GM23338 (cell line): ENCODE data around the gene ERC1. TPM values are rescaled to one million over a fixed set of nuclear protein-coding genes. Genes with fewer than 3 reads are reported as not detected.

Experiments used
- ATAC-seq: fragments of 200-7000 bp; cut with Tn5 transposase; 3 replicates; pipeline ENCODE4 v1.9.1; 2020
- DNase-seq: peaks from one replicate; pipeline ENCODE4 v3.0.0-alpha.2; 2015; ENCODE audit warnings: low spot score
- H2AFZ ChIP-seq: fragments of 200-600 bp; sonication (generic); 2 replicates; pipeline ENCODE4 v1.8.0; 2016; ENCODE audit warnings: antibody characterized with exemption, mild to moderate bottlenecking, moderate library complexity
- H3F3A ChIP-seq: fragments of 200-600 bp; sonication (generic); replicated peaks from 2 replicates; pipeline ENCODE4 v1.8.0; 2017; ENCODE audit warnings: antibody characterized with exemption, mixed run types, low read depth
- H3K27ac ChIP-seq: fragments of 200-600 bp; sonication (generic); 2 replicates; pipeline ENCODE4 v1.6.1; 2016; ENCODE audit warnings: low read depth
- H3K27me3 ChIP-seq: fragments of 200-600 bp; sonication (generic); 2 replicates; pipeline ENCODE4 v1.8.0; 2016; ENCODE audit warnings: mild to moderate bottlenecking, mixed run types, moderate library complexity; ENCODE audit not compliant: insufficient read depth
- H3K36me3 ChIP-seq: fragments of 200-600 bp; sonication (generic); 2 replicates; pipeline ENCODE4 v1.8.0; 2016; ENCODE audit warnings: mild to moderate bottlenecking; ENCODE audit not compliant: insufficient read depth
- H3K4me1 ChIP-seq: fragments of 200-600 bp; sonication (generic); 2 replicates; pipeline ENCODE4 v1.8.0; 2016; ENCODE audit warnings: mild to moderate bottlenecking, moderate library complexity; ENCODE audit not compliant: insufficient read depth
- H3K4me2 ChIP-seq: fragments of 200-600 bp; sonication (generic); 2 replicates; pipeline ENCODE4 v1.7.1; 2017; ENCODE audit warnings: mixed run types
- H3K4me3 ChIP-seq: fragments of 200-600 bp; sonication (generic); 2 replicates; pipeline ENCODE4 v1.6.1; 2016; ENCODE audit warnings: mixed run types
- H3K79me2 ChIP-seq: fragments of 200-600 bp; sonication (generic); replicated peaks from 2 replicates; pipeline ENCODE4 v1.8.0; 2017; ENCODE audit warnings: mild to moderate bottlenecking; ENCODE audit not compliant: insufficient read depth
- H3K9me2 ChIP-seq: fragments of 200-600 bp; sonication (generic); 2 replicates; pipeline ENCODE4 v1.8.0; 2017; ENCODE audit not compliant: insufficient read depth
- H4K20me1 ChIP-seq: fragments of 200-600 bp; sonication (generic); replicated peaks from 2 replicates; pipeline ENCODE4 v1.8.0; 2017; ENCODE audit warnings: mild to moderate bottlenecking; ENCODE audit not compliant: insufficient read depth
- H3K27ac Mint-ChIP-seq: 2 replicates; pipeline ENCODE4 v1.8.0; 2020; ENCODE audit warnings: inconsistent platforms, mild to moderate bottlenecking, moderate library complexity, mixed read lengths
- H3K27me3 Mint-ChIP-seq: 3 replicates; pipeline ENCODE4 v1.8.0; 2022; ENCODE audit warnings: low read depth, mild to moderate bottlenecking, moderate library complexity, mixed read lengths, inconsistent platforms; ENCODE audit not compliant: insufficient read depth, poor library complexity
- H3K36me3 Mint-ChIP-seq: 3 replicates; pipeline ENCODE4 v1.8.0; 2021; ENCODE audit warnings: low read depth, mild to moderate bottlenecking, inconsistent platforms, moderate library complexity, mixed read lengths
- H3K4me1 Mint-ChIP-seq: 3 replicates; pipeline ENCODE4 v1.8.0; 2020; ENCODE audit warnings: mild to moderate bottlenecking, inconsistent platforms, mixed read lengths
- H3K4me3 Mint-ChIP-seq: 3 replicates; pipeline ENCODE4 v1.8.0; 2021; ENCODE audit warnings: moderate library complexity, mild to moderate bottlenecking, inconsistent platforms, mixed read lengths
- H3K9me3 Mint-ChIP-seq: 3 replicates; pipeline ENCODE4 v1.8.0; 2020; ENCODE audit warnings: moderate library complexity, mild to moderate bottlenecking, inconsistent platforms, mixed read lengths
- EZH2 ChIP-seq: fragments of 200-600 bp; sonication (generic); IDR thresholded peaks from one replicate; pipeline ENCODE4 v1.8.0; 2017; ENCODE audit warnings: antibody characterized with exemption, mild to moderate bottlenecking, low read depth; ENCODE audit not compliant: unreplicated experiment
- EZH2phosphoT487 ChIP-seq: fragments of 200-600 bp; sonication (generic); IDR thresholded peaks from one replicate; pipeline ENCODE4 v1.8.1; 2018; ENCODE audit warnings: antibody characterized with exemption; ENCODE audit not compliant: unreplicated experiment
- STAT1 ChIP-seq: IDR thresholded peaks from one replicate; pipeline ENCODE4 v1.6.1; 2016; ENCODE audit warnings: antibody characterized with exemption; ENCODE audit not compliant: unreplicated experiment
- ZNF114 ChIP-seq: fragments of 250-450 bp; sonication (Bioruptor Pico); IDR thresholded peaks from 2 replicates; pipeline ENCODE4 v1.5.0; 2020; ENCODE audit warnings: mild to moderate bottlenecking, moderate library complexity
- ZNF331 ChIP-seq: fragments of 250-450 bp; sonication (Bioruptor Pico); IDR thresholded peaks from 2 replicates; pipeline ENCODE4 v1.5.0; 2020; ENCODE audit warnings: low read depth, mild to moderate bottlenecking, moderate library complexity
- polyA plus RNA-seq: library from polyadenylated mRNA; unstranded; fragments of >200 nt; fragmentation: Nextera tagmentation; extraction: Ambion mirVana; gene quantifications from 2 replicates; pipeline ENCODE4 v1.2.1, GENCODE V29; 2016
- total RNA-seq: library from RNA; depleted of rRNA; stranded (reverse); fragments of >200 nt; shearing (Covaris generic); gene quantifications from 2 replicates; pipeline ENCODE4 v1.2.3, GENCODE V29; 2014
- TF ChIP-seq, protein P1 (sequence below): fragments of 250-450 bp; sonication (Bioruptor Pico); IDR thresholded peaks from 2 replicates; pipeline ENCODE4 v1.5.0; 2020; ENCODE audit warnings: mild to moderate bottlenecking, moderate library complexity
- TF ChIP-seq, protein P2 (sequence below): IDR thresholded peaks from 2 replicates; pipeline ENCODE4 v1.6.1; 2016; ENCODE audit warnings: antibody characterized with exemption
- TF ChIP-seq, protein P3 (sequence below), 2 experiments: fragments of 200-600 bp in 1 of 2; sonication (generic) in 1 of 2; conservative IDR thresholded peaks; 2 replicates each; pipeline versions ENCODE4 v1.5.1 to v1.6.1; 2016 to 2017; ENCODE audit warnings: antibody characterized with exemption in 2 of 2, low read depth in 2 of 2, mild to moderate bottlenecking in 2 of 2, moderate library complexity in 1 of 2

Gene ERC1
- total and polyA plus RNA-seq, 2 experiments from 2014 or later, result 28.1 to 35.3 TPM

DNA sequence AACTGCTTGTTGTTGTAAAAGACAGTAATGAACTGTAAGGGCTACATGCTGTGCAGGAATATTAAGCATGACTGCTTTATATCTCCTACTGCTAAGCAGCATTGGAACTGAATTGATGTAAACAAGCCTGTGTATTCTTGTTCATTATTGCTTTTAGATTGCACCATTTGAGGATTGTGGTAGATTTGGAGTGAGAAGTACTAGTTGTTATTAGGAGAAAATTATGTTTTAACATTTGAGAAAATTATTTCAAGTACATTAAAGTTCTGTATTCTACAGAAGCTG, 212.7 kb downstream of the ERC1 start (continued):
- TF ChIP-seq, protein P1, sequence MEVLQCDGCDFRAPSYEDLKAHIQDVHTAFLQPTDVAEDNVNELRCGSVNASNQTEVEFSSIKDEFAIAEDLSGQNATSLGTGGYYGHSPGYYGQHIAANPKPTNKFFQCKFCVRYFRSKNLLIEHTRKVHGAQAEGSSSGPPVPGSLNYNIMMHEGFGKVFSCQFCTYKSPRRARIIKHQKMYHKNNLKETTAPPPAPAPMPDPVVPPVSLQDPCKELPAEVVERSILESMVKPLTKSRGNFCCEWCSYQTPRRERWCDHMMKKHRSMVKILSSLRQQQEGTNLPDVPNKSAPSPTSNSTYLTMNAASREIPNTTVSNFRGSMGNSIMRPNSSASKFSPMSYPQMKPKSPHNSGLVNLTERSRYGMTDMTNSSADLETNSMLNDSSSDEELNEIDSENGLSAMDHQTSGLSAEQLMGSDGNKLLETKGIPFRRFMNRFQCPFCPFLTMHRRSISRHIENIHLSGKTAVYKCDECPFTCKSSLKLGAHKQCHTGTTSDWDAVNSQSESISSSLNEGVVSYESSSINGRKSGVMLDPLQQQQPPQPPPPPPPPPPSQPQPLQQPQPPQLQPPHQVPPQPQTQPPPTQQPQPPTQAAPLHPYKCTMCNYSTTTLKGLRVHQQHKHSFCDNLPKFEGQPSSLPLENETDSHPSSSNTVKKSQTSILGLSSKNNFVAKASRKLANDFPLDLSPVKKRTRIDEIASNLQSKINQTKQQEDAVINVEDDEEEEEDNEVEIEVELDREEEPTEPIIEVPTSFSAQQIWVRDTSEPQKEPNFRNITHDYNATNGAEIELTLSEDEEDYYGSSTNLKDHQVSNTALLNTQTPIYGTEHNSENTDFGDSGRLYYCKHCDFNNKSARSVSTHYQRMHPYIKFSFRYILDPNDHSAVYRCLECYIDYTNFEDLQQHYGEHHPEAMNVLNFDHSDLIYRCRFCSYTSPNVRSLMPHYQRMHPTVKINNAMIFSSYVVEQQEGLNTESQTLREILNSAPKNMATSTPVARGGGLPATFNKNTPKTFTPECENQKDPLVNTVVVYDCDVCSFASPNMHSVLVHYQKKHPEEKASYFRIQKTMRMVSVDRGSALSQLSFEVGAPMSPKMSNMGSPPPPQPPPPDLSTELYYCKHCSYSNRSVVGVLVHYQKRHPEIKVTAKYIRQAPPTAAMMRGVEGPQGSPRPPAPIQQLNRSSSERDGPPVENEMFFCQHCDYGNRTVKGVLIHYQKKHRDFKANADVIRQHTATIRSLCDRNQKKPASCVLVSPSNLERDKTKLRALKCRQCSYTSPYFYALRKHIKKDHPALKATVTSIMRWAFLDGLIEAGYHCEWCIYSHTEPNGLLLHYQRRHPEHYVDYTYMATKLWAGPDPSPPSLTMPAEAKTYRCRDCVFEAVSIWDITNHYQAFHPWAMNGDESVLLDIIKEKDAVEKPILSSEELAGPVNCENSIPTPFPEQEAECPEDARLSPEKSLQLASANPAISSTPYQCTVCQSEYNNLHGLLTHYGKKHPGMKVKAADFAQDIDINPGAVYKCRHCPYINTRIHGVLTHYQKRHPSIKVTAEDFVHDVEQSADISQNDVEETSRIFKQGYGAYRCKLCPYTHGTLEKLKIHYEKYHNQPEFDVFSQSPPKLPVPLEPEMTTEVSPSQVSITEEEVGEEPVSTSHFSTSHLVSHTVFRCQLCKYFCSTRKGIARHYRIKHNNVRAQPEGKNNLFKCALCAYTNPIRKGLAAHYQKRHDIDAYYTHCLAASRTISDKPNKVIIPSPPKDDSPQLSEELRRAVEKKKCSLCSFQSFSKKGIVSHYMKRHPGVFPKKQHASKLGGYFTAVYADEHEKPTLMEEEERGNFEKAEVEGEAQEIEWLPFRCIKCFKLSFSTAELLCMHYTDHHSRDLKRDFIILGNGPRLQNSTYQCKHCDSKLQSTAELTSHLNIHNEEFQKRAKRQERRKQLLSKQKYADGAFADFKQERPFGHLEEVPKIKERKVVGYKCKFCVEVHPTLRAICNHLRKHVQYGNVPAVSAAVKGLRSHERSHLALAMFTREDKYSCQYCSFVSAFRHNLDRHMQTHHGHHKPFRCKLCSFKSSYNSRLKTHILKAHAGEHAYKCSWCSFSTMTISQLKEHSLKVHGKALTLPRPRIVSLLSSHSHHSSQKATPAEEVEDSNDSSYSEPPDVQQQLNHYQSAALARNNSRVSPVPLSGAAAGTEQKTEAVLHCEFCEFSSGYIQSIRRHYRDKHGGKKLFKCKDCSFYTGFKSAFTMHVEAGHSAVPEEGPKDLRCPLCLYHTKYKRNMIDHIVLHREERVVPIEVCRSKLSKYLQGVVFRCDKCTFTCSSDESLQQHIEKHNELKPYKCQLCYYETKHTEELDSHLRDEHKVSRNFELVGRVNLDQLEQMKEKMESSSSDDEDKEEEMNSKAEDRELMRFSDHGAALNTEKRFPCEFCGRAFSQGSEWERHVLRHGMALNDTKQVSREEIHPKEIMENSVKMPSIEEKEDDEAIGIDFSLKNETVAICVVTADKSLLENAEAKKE (CRISPR knock-in tag), result no peak
- TF ChIP-seq EZH2phosphoT487 (no peak), ZNF114 (CRISPR knock-in tag) (no peak), STAT1 (no peak), ZNF331 (CRISPR knock-in tag) (no peak), EZH2 (no peak)
- TF ChIP-seq, protein P2, sequence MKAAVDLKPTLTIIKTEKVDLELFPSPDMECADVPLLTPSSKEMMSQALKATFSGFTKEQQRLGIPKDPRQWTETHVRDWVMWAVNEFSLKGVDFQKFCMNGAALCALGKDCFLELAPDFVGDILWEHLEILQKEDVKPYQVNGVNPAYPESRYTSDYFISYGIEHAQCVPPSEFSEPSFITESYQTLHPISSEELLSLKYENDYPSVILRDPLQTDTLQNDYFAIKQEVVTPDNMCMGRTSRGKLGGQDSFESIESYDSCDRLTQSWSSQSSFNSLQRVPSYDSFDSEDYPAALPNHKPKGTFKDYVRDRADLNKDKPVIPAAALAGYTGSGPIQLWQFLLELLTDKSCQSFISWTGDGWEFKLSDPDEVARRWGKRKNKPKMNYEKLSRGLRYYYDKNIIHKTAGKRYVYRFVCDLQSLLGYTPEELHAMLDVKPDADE, result no peak

DNA sequence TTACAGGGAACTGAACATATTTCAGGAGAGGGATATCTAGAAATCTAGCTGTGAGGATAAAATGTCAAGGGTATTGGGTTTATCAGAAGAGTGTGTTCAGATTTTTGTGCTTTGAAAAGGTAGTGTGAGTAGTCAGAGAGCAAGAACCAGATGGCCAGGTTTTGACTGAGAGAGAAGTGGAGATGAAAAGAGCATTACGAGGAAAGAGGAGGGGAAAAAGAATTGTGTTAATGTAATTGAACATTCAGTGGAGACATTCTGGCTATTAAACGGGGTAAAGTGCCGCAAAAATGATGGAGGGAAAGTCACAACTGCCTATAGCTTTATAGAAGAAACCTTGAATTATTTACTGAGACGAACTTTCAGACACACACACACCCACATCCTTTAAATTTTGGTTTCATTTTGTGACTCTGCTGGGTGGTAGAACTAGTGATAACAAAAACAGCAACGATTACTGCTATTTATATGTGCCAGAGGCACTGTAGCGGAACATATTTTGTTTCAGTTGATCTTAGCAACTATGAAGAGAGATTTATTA, 213.6 kb downstream of the ERC1 start:
- Histone ChIP-seq H3K4me2 (peak overlapping the region; percentile 50), H3K79me2 (no peaks in the 10 kb centered on the region), H3K4me3 (peak overlapping the region; percentile 33), H2AFZ (no peak overlapping the region), H3F3A (no peaks in the 10 kb centered on the region), H3K4me1 (peaks cover 29% of the 10 kb centered on the region), H3K27ac (peak overlapping the region; percentile 84), H3K27me3 (no peaks in the 10 kb centered on the region), H3K36me3 (no peaks in the 10 kb centered on the region), H3K9me2 (no peaks in the 10 kb centered on the region), H4K20me1 (no peaks in the 10 kb centered on the region)
- H3K9me3 Mint-ChIP-seq, result no peaks in the 10 kb centered on the region
- ATAC-seq (no peak; the same call in 2 of the 3 replicates), DNase-seq (no peak)
- no peak overlapping the region for H3K27ac Mint-ChIP-seq
- H3K4me1 Mint-ChIP-seq, result peaks cover 19% of the 10 kb centered on the region
- no peak overlapping the region for H3K4me3 Mint-ChIP-seq
- H3K27me3 Mint-ChIP-seq, result no peaks in the 10 kb centered on the region
- H3K36me3 Mint-ChIP-seq, result peaks cover 3% of the 10 kb centered on the region; the same call in 1 of the 3 replicates
- TF ChIP-seq EZH2phosphoT487, result no peak
- TF ChIP-seq, protein P3, sequence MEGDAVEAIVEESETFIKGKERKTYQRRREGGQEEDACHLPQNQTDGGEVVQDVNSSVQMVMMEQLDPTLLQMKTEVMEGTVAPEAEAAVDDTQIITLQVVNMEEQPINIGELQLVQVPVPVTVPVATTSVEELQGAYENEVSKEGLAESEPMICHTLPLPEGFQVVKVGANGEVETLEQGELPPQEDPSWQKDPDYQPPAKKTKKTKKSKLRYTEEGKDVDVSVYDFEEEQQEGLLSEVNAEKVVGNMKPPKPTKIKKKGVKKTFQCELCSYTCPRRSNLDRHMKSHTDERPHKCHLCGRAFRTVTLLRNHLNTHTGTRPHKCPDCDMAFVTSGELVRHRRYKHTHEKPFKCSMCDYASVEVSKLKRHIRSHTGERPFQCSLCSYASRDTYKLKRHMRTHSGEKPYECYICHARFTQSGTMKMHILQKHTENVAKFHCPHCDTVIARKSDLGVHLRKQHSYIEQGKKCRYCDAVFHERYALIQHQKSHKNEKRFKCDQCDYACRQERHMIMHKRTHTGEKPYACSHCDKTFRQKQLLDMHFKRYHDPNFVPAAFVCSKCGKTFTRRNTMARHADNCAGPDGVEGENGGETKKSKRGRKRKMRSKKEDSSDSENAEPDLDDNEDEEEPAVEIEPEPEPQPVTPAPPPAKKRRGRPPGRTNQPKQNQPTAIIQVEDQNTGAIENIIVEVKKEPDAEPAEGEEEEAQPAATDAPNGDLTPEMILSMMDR (conservative IDR thresholded peaks at IDR 0.05; ENCODE audit: low read depth in 2 of 2), result no peak
